ENCODE results near the gene SH3RF3. TPM values are rescaled to one million over a fixed set of nuclear protein-coding genes. Genes with fewer than 3 reads are reported as not detected.

Gene SH3RF3
- total and polyA plus RNA-seq, 4 donors, result 2.9 to 9.7 (median 8.6) TPM

GRCh38 chr2:109285244-109285651 is 156.2 kb downstream of the SH3RF3 start:
- TF ChIP-seq CTCF (IDR thresholded peaks at IDR 0.05; ENCODE audit: control extremely low read depth, extremely low read depth), result no peak
- 83 to 93% methylated on average over 11 of the region's 11 CpGs for WGBS, 2 donors
- H3K9ac ChIP-seq (ENCODE audit: insufficient read depth in 1 of 2, low read length in 2 of 2), result no peak overlapping the region
- no peaks in the 10 kb centered on the region for H3K9me3 ChIP-seq (ENCODE audit: control insufficient read depth in 4 of 4, insufficient read depth in 3 of 4, low read length in 3 of 4)
- H3K4me3 ChIP-seq, result no peak overlapping the region
- H3K27me3 ChIP-seq (ENCODE audit: control insufficient read depth in 3 of 3, insufficient read depth in 3 of 3, low read length in 2 of 3), result no peaks in the 10 kb centered on the region
- H3K4me1 ChIP-seq (ENCODE audit: control insufficient read depth in 5 of 5, insufficient read depth in 5 of 5, low read length in 5 of 5), result peaks cover 8 to 24% (median 15%) of the 10 kb centered on the region in 5 donors
- DNase-seq (no peak), ATAC-seq (ENCODE audit: insufficient read depth, low FRiP score) (no peak)
- H3K27ac ChIP-seq (ENCODE audit: low read depth in 1 of 2, low read length in 1 of 2), result peak overlapping the region in 1 of 2 donors; percentile 14
- H3K36me3 ChIP-seq (ENCODE audit: control insufficient read depth in 4 of 4, insufficient read depth in 4 of 4, low read length in 4 of 4), result no peaks in the 10 kb centered on the region

- ATAC-seq (ENCODE audit: insufficient read depth, low FRiP score) (no peak), DNase-seq (no peak)
- no peak overlapping the region for H3K27ac ChIP-seq (ENCODE audit: low read depth in 1 of 2, low read length in 1 of 2)
- no peaks in the 10 kb centered on the region for H3K27me3 ChIP-seq (ENCODE audit: control insufficient read depth in 3 of 3, insufficient read depth in 3 of 3, low read length in 2 of 3)
- H3K4me1 ChIP-seq (ENCODE audit: control insufficient read depth in 5 of 5, insufficient read depth in 5 of 5, low read length in 5 of 5), result peaks cover 8 to 26% (median 15%) of the 10 kb centered on the region in 5 donors
- H3K4me3 ChIP-seq, result no peak overlapping the region
- no peak overlapping the region for H3K9ac ChIP-seq (ENCODE audit: insufficient read depth in 1 of 2, low read length in 2 of 2)
- H3K36me3 ChIP-seq (ENCODE audit: control insufficient read depth in 4 of 4, insufficient read depth in 4 of 4, low read length in 4 of 4), result no peaks in the 10 kb centered on the region
- 96 to 98% methylated on average over 5 of the region's 5 CpGs for WGBS, 2 donors
- TF ChIP-seq CTCF (IDR thresholded peaks at IDR 0.05; ENCODE audit: control extremely low read depth, extremely low read depth), result no peak
- H3K9me3 ChIP-seq (ENCODE audit: control insufficient read depth in 4 of 4, insufficient read depth in 3 of 4, low read length in 3 of 4), result no peaks in the 10 kb centered on the region
Observed at GRCh38 chr2:109287413-109287812, 158.4 kb downstream of the SH3RF3 start.

- H3K9ac ChIP-seq (ENCODE audit: insufficient read depth in 1 of 2, low read length in 2 of 2), result no peak overlapping the region
- WGBS, 2 donors, result 95 to 98% methylated on average over 2 of the region's 2 CpGs
- H3K36me3 ChIP-seq (ENCODE audit: control insufficient read depth in 4 of 4, insufficient read depth in 4 of 4, low read length in 4 of 4), result no peaks in the 10 kb centered on the region
- no peaks in the 10 kb centered on the region for H3K9me3 ChIP-seq (ENCODE audit: control insufficient read depth in 4 of 4, insufficient read depth in 3 of 4, low read length in 3 of 4)
- no peak overlapping the region for H3K4me3 ChIP-seq
- H3K27ac ChIP-seq (ENCODE audit: low read depth in 1 of 2, low read length in 1 of 2), result no peak overlapping the region
- no peaks in the 10 kb centered on the region for H3K27me3 ChIP-seq (ENCODE audit: control insufficient read depth in 3 of 3, insufficient read depth in 3 of 3, low read length in 2 of 3)
- ATAC-seq (ENCODE audit: insufficient read depth, low FRiP score), result no peak
- H3K4me1 ChIP-seq (ENCODE audit: control insufficient read depth in 5 of 5, insufficient read depth in 5 of 5, low read length in 5 of 5), result peaks cover 8 to 26% (median 15%) of the 10 kb centered on the region in 5 donors
- DNase-seq, result no peak
- TF ChIP-seq CTCF (IDR thresholded peaks at IDR 0.05; ENCODE audit: control extremely low read depth, extremely low read depth), result no peak
Observed at GRCh38 chr2:109287838-109288237, 158.8 kb downstream of the SH3RF3 start.

Measured in lung (tissue), 12 donors.